ENCODE data around the gene ZNF865.

ZNF865 gene

DNA sequence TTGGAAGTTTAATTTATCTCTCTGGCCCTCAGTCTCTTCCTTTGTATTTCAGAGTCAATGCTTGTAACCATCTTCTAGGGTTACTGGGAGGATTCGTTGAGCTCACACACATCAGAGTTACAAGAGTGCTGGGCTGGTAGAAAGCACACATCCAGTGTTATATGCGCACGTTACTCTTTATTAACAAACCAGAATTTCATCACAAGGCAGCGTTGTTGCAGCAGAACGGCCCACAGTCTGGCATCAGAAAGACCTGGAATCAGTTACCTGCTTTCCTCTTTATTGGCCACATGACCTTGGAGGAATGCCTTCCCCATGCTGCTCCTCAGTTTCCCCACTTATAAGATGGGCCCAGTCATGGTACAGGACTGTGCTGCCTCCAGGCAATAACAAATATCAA is 3.9 kb downstream of the ZNF865 start:
- no peak for DNase-seq

DNA sequence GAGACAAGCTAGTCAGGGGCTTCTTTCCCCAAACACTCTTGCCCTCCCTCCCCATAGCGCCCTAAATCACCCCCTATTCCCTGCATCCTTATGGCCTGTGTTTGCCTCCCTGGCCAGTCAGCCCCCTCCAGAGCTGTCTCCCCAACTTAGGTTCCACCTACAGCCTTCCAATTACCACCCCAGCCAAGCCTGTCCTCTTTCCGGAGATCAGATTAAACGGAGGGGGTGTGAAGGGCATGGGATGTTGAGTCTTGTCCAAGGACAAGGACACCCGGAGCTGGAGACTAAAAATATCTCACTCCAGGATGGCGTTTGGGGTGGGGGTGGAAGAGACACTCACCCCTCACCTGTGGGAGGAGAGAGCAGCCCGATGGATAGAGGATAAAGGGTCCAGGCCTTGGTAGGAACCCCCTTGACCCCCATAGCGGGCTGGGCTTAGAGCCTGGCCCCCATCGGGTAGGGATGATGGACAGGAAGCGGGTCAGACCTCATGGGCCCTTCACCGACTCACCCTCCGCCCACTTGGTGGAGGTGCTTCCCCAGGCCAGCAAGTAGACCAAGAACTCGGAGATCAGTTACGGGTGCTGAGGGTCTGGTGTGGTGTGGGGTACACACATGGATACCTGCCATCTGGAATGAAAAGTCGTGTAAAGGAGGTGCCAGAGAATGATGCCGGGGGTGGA is 6.0 kb downstream of the ZNF865 start:
- DNase-seq: no peak

DNA sequence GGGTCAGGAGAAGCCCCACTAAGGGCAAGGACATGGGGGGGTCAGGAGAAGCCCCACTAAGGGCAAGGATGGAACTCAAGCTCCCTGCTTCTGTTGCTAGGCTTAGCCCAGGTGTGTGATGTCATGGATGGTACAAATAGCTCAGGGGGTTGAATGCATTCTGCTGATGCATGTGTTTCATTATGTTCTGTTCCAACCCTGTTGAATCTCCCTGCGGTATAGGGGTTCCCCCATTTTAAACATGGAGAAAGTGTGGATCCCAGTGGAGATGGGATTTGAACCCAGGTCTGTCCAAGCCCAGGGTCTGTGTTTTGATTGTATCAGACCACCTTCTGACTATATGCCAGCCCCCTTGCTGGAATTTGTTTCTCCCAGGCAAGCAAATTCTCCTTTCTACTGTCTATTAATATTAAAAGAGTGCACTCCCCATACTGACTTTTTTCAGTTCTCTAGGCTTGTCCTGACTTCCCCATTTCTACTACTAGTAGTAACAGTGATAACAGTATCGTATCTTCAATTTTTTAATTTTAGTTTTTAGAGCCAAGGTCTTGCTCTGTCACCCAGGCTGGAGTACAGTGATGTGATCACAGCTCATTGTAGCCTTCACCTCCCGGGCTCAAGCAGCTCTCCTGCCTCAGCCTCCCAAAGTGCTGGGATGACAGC is 6.7 kb downstream of the ZNF865 start:
- DNase-seq: no peak

GRCh38 chr19:55613396-55613795 is 7.9 kb downstream of the ZNF865 start:
- DNase-seq: no peak

GRCh38 chr19:55613930-55614710 is 8.7 kb downstream of the ZNF865 start:
- DNase-seq: no peak

DNA sequence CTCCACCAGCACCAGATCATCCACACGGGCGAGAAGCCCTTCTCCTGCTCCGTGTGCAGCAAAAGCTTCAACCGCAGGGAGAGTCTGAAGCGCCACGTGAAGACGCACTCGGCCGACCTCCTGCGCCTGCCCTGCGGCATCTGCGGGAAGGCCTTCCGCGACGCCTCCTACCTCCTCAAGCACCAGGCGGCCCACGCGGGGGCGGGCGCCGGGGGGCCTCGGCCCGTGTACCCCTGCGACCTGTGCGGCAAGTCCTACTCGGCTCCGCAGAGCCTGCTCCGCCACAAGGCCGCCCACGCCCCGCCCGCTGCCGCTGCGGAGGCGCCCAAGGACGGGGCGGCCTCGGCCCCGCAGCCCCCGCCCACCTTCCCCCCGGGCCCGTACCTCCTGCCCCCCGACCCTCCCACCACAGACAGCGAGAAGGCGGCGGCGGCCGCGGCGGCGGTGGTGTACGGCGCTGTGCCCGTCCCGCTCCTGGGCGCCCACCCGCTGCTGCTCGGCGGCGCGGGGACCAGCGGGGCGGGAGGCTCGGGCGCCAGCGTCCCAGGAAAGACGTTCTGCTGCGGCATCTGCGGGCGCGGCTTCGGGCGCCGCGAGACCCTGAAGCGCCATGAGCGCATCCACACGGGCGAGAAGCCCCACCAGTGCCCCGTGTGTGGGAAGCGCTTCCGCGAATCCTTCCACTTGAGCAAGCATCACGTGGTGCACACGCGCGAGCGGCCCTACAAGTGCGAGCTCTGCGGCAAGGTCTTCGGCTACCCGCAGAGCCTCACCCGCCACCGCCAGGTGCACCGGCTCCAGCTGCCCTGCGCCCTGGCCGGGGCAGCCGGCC is 9.5 kb downstream of the ZNF865 start:
- no peak for DNase-seq

GRCh38 chr19:55615543-55616394 is 10.3 kb downstream of the ZNF865 start:
- no peak for DNase-seq

- no peak for DNase-seq
Measured at GRCh38 chr19:55616395-55616875, 11.0 kb downstream of the ZNF865 start.

- no peak for DNase-seq
Measured at GRCh38 chr19:55617426-55617825, 12.0 kb downstream of the ZNF865 start.

DNA sequence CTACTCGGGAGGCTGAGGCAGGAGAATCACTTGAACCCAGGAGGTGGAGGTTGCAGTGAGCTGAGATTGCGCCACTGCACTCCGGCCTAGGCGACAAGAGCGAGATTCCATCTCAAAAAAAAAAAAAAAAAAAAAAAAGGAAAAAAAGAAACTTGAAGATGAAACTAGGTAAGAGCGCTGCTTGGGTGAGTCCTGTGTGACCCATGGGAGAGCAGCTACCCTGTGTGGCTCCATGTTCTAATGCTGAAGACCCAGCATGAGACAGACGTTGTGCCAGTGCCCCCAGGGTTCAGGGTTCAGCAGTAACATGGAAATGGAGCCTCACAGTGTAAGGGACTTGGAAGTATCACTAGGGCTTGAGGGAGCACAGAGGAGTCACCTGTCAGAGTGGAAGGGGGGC is 13.0 kb downstream of the ZNF865 start:
- DNase-seq: no peak

DNA sequence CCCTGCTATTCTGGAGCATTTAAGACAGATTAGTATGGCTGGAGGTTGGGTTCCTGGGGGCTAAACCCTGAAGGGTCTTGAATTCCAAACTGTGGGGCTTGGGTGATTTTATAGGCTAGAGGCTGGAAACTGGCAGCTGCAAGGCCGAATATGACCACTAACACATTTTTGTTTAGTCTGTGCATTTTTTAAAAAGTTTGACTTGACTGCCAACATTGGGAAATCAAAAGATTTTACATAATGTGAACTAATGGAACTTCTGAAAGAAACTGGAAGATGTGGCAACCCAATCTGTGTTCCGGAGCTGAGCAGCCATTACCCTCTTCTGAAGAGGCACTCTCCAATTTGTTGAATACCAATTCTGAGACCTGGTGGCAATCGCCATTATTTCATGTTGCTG is 13.8 kb downstream of the ZNF865 start:
- no peak for DNase-seq

DNA sequence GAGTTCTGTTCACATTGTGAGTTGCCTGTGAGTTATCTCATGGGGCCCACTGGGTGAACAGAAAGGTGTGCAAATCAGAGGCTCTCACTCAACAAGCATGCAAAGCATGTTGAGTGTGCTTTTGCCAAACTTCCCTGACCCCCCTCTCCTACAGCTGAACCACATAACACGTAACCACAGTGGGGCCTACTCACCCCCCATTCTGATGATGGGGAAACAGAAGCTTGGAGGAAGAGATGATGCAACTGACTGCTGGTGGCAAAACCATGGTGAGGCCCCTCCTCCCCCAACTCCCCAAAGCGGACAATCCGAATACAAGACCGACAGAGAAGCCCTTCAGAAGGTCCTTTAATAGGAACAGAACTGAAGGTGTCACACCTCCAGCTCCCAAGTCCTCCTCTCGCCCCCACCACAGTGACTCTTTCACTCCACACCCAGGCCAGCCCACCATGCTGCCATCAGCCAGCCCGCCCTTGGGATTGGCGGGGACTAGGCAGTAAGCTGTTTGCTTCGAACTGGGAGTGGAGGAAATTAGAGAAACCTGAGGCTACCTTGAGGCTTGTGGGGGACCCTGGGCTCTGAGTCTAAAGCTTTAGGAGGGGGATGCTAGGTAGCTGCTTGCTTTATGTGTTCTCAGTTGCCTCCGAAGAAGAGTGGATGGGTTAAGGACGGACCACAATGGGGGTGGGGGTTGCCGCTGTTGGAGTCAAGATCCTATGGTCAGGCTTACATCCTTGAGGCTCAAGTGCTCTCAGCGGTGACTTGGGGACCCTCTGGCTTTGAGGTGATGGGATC is 15.2 kb downstream of the ZNF865 start:
- DNase-seq: no peak

GRCh38 chr19:55621205-55621672 is 15.8 kb downstream of the ZNF865 start:
- DNase-seq: no peak

DNA sequence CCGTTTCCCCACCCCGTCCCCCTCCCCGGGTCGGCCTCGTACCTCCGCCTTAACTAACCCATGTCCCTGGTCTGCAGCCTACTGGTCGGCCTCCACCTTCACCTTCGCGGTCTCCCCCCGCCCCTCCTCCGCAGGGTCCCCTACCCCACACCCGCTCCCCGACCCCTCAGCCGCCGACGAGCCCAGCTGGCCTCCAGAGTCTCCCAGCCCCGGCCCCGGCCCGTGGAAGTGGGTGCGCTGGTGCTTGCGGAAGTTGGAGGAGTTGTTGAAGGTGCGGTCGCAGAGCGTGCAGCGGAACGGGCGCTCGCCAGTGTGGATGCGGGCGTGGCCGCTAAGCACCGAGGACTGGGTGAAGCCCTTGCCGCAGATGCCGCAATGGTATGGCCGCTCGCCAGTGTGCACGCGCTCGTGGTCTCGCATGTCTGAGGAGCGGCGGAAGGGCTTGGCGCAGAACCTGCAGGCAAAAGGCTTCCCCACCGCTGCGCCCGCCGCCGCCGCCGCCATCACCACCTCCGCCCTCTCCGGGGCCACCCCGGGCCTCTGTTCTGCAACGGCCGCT is 16.3 kb downstream of the ZNF865 start:
- DNase-seq: no peak

GRCh38 chr19:55622242-55622969 is 17.0 kb downstream of the ZNF865 start:
- DNase-seq: no peak

DNA sequence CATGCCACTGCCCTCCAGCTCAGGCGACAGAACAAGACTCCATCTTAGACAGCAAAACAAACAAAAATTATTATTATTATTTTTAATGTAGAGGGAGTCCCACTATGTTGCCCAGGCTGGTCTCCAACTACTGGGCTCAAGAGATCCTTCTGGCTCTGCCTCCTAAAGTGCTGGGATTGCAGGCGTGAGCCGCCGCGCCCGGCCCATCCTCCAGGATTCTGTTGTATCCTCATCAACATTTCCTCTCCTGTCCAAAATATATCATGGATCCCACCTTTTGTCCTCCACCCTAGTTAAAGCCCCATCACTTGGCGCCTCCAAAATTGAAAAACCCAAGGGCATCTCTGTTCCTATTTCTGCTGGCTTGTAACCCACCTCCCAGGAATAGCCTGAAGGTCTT is 17.7 kb downstream of the ZNF865 start:
- no peak for DNase-seq

GRCh38 chr19:55623561-55623960 is 18.1 kb downstream of the ZNF865 start:
- no peak for DNase-seq

DNA sequence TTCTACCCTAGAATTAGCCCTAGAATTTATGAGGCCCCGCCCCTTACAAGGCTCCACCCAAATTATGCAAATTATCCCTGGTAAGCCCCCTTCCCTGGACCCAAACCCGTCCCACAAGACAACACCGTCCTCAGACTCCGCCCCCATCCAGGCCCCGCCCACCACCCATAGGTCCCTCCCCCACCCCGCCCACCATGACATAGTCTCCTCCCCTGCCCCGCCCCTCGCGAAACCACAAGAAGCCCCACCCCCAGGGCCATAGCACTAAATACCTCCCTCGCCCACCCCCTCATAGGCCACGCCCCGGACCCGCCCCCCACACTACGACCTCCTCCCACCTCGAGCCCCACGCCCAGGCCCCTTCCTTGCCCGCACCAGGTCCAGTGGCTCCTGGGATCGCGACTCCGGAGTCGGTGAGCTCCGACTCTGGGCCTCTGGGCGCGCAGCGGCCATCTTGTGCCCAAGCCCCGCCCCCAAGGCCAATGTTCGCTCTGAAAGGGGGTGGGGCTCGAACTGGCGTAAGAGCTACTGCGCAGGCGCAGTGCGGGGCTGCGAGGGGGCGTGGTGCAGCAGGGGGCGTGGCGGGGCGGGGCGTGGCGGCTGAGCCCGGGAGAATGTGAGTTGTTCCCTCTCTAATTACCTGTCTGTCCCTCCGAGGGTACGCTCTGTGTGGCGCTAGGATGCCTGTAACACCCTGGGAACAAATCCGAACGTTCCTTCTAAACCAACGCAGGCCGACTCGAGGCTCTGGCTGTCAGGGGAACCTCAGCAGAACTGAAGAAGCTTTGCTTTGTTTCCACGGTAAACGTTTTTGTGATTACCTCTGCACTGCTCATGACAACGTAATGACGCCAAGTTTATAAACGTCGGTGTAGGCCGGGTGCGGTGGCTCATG is 18.9 kb downstream of the ZNF865 start, which contains the start of gene ZNF784:
Gene ZNF784 (minus strand): TSS at position 458 of the 895 bp plus-strand sequence. CDS start 5 bp downstream, at position 453.
- DNase-seq: peak; percentile 93

GRCh38 chr19:55625004-55625326 is 19.5 kb downstream of the ZNF865 start:
- DNase-seq: no peak
